Amniotic epithelial cell (primary cell): ENCODE results near the gene TRAPPC2.
"Not testable (repeated sequence)": the region's sequence is repeated elsewhere in the genome, so short reads cannot be mapped to it uniquely, and the experiment has no call there.

ENCODE experiments used
- DNase-seq: peaks from one replicate; pipeline ENCODE4 v3.0.0-alpha.2; 2010; ENCODE audit warnings: low read depth

The TRAPPC2 gene

DNA sequence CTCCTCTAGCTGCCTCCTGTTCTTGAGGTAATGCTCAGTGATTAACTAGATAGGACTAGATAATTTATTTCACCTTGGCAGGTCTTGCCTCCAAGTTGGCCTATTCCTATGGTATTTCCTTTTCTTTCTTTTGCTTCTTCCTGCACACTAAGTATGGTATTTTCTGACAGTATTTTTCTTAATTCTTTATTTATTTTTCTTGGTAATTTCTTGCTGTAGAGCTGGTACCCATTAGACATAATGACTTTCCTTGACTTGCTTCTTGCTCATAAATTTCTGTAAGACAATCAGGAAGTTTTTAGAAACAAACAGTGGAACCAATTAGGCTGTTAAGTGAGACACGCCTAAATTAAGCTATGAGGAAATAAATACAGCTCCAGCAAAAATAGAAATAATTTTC, 36.0 kb downstream of the TRAPPC2 start:
- no peak for DNase-seq

DNA sequence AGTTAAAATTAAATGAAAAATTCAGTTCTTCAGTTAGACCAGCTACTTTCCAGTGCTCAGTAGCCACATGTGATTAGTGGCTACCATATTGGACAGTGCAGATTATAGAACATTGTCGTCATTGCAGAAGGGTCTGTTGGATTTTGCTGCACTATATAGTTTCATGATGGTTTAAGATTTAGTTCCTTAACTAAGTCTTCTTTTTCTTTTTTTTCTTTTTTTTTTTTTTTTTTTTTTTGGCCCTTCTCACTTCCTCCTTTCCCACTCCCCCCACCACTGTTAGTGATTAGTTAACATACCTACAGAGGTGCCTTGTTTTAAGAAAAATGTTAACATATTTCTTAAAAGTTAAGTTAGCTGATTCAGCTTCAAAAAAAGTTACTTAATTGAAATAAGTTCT, 36.4 kb downstream of the TRAPPC2 start:
- no peak for DNase-seq

DNA sequence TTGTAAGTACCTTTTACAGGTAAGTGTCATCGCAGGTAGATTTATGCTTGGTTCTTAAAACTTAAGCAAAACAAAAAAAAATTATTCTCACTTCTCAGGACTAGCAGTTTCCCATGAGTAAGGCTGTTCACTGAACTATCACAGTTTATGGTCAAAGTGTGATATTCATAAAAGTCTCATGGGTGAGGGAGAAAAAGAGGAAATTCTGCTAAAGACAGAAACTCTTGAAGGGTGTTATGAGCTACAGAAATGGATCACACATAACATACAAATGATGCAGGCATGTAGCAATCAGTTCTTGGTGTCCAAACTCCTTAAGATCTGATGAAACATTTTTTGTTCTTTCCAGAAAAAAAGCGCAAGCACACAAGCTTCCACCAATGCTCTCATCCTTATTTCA, 37.0 kb downstream of the TRAPPC2 start:
- DNase-seq, result peak; percentile 16

DNA sequence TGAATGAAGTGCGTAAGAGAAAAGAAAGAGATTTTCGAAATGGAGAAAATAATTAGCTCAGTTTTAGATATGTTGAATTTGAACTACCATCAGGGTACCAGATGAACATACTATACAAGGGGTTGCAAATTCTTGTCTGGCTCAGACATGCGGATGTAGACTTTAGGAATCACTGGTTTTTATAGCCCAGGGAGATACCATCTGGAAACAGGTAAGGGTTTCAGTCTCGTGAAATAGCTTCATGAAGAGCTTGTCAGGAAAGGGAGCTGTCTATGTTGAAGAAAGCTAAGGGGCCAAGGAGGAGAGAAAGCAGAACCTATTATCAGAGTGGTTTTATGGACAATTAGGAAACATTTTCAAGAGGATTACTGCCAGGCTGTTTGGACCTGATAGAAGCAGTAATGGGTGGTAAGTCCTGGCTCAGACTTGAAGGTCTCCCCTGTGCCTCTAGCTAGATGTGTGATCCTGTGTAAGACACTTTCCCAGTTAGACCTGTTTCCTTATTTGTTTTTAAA, 38.8 kb downstream of the TRAPPC2 start:
- no peak for DNase-seq

- DNase-seq, result no peak
Observed at GRCh38 chrX:13694983-13695382, 39.4 kb downstream of the TRAPPC2 start.

GRCh38 chrX:13694359-13694758, 40.1 kb downstream of the TRAPPC2 start:
- DNase-seq, result no peak

DNA sequence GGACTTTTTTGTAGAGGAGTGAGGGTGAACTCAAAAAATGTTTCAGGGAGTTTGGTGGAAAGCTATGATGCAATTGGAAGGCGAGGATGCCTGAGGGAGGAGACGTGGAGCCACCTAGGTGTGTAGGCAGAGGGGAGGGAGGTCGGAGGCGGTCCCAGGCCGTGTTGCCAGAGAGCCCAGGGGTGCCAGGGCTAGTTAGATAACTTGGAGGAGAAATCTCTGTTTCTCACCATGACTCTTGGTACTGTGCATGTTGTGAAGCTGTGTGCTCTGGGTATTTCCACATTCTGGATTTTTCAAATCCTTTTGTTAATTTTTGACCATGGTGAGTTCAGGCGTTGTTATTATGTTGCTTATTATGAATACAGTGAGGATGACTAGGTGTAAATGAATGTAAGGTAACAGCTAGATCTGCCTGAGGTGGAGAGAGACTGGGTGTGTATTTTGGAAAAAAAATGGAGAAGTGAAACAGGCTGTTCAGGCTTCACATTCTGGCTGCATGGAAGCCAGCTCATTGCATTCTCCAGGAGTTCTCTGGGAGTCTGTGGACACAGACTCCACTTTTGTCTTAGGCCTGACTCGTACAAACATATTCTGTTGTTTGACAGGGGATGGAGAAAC, 41.0 kb downstream of the TRAPPC2 start:
- no peak for DNase-seq

GRCh38 chrX:13692771-13693231, 41.6 kb downstream of the TRAPPC2 start:
- peak; percentile 59 for DNase-seq

GRCh38 chrX:13691841-13692371, 42.5 kb downstream of the TRAPPC2 start:
- DNase-seq, result no peak

GRCh38 chrX:13690836-13691235, 43.6 kb downstream of the TRAPPC2 start:
- DNase-seq, result no peak

- peak; percentile 16 for DNase-seq
Observed at GRCh38 chrX:13689741-13690211, 44.6 kb downstream of the TRAPPC2 start.

DNA sequence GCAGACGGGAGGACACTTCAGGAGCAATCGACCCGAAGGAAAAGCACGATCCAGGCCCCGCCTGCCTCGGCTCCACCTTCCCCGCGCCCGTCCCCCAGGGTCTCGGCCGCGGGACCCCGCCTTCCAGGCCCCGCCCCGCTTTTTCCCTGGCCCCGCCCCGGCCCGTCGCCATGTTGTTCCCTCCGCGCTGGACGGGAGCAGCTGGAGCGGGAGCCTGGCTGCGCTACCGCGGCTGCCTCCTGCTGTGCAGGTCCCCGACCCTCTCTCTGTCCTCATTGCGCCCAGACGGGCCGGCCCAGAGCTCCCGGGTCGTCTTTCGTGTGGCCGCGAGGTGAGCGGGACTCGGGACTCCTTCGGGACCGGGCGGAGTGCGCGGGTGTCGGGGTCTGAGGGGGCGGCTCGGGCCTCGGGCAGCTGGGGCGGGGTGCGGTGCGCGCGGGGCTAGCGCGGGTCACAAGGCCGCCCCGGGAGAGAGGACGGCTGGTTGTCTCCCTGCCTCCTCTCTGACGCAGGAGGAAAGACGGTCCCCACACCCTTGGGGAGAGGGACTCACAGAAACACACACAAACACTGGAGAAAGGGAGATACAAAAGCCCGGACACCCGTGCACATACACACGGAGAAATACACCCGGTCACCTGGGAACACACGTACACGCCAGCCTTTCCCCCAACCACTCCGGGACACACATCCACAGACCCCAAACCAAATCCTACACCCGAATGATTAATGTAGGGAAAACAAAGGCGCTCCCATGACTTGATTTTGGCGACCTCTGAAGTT, 45.3 kb downstream of the TRAPPC2 start, which contains the start of gene RAB9A:
Gene RAB9A (plus strand): TSS at position 171 of the 783 bp plus-strand sequence. CDS start 19,619 bp downstream, outside the sequence.
- DNase-seq, result peak; percentile 41

- no peak for DNase-seq
Observed at GRCh38 chrX:13688384-13688957, 45.9 kb downstream of the TRAPPC2 start.

DNA sequence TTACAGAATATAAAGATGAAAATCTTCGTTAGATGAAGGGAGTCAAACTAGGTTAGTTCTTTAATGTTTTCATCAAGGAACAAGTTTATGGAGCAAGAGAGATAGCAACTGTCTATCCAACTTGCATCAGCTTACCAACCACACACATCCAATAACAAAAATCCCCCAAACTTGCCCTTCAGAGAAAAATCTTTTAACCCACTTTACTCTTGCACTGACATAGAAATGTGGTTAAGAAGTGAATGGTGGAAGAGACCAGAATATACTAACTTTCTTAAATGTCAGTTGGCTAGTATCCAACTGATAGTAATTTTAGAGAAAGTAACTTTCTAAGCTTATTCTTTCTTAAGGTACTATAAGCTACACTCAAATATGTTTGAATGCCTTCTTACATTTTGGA, 47.2 kb downstream of the TRAPPC2 start:
- DNase-seq, result no peak

- DNase-seq, result peak; percentile 56
Observed at GRCh38 chrX:13685126-13685763, 49.2 kb downstream of the TRAPPC2 start.

- no peak for DNase-seq
Observed at GRCh38 chrX:13684361-13684760, 50.1 kb downstream of the TRAPPC2 start.

- no peak for DNase-seq
Observed at GRCh38 chrX:13681595-13681994, 52.8 kb downstream of the TRAPPC2 start.

DNA sequence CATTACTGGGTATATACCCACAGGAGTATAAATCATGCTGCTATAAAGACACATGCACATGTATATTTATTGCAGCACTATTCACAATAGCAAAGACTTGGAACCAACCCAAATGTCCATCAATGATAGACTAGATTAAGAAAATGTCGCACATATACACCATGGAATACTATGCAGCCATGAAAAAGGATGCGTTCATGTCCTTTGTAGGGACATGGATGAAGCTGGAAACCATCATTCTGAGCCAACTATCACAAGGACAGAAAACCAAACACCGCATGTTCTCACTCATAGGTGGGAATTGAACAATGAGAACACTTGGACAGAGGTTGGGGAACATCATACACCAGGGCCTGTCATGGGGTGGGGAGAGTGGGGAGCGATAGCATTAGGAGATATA, 54.7 kb downstream of the TRAPPC2 start:
- not testable (repeated sequence) for DNase-seq

DNA sequence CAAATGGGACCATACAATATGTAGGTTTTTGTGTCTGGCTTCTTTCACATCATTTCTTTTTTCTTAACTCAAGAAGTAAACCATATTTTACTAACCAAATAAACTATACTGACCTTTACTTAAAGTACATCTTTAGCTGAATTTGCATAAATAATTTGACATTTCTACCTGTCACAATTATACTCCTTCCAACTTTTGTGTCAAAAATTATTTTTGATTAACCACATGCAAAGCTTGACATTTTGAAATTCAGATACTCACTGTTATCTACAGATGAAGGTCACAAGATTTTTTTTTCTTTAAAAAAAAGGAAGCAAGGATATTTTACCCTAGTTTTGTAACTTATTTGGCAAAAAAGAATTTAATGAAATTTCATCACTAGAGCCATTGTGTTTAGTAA, 57.5 kb downstream of the TRAPPC2 start:
- DNase-seq, result no peak

- no peak for DNase-seq
Observed at GRCh38 chrX:13673016-13673415, 61.4 kb downstream of the TRAPPC2 start.

DNA sequence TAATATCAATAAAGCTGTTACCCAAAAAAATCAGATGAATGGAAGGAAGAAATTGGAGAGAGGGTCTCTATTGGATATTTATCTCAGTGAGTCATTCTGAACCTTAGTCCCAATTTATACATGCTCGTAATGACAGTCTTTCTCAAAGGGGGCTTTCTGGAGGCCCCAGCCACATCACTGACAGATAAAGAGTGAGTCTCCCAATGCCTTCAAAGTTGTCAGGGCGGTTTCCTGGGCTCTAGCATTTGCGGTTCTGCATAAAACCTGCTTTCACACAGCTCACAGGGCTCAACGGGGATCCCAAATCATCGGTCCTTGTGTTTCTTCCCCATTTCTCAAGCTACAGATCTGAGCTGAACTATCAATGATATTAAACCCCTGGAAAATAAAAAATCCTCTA, 64.2 kb downstream of the TRAPPC2 start:
- no peak for DNase-seq

GRCh38 chrX:13669755-13670154, 64.7 kb downstream of the TRAPPC2 start:
- DNase-seq, result not testable (repeated sequence)
